ENCODE measurements around the gene ELF1. TPM values are rescaled to one million over a fixed set of nuclear protein-coding genes. Genes with fewer than 3 reads are reported as not detected.

Gene ELF1
- total and polyA plus RNA-seq, 9 donors: 28.5 to 53.2 (median 47.7) TPM

GRCh38 chr13:41015920-41016319 lies 3.2 kb downstream of the ELF1 start:
- H3K27ac ChIP-seq: no peak overlapping the region
- TF ChIP-seq, protein P1, sequence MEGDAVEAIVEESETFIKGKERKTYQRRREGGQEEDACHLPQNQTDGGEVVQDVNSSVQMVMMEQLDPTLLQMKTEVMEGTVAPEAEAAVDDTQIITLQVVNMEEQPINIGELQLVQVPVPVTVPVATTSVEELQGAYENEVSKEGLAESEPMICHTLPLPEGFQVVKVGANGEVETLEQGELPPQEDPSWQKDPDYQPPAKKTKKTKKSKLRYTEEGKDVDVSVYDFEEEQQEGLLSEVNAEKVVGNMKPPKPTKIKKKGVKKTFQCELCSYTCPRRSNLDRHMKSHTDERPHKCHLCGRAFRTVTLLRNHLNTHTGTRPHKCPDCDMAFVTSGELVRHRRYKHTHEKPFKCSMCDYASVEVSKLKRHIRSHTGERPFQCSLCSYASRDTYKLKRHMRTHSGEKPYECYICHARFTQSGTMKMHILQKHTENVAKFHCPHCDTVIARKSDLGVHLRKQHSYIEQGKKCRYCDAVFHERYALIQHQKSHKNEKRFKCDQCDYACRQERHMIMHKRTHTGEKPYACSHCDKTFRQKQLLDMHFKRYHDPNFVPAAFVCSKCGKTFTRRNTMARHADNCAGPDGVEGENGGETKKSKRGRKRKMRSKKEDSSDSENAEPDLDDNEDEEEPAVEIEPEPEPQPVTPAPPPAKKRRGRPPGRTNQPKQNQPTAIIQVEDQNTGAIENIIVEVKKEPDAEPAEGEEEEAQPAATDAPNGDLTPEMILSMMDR (IDR thresholded peaks at IDR 0.05): no peak
- TF ChIP-seq POLR2A (IDR thresholded peaks at IDR 0.05) (no peak), EP300 (IDR thresholded peaks at IDR 0.05) (no peak)
- H3K4me3 ChIP-seq: no peak overlapping the region
- peaks cover 1% of the 10 kb centered on the region for H3K4me1 ChIP-seq (ENCODE audit: insufficient read depth)
- no peaks in the 10 kb centered on the region for H3K36me3 ChIP-seq
- no peaks in the 10 kb centered on the region for H3K27me3 ChIP-seq
- intact Hi-C loops (cut with DNase I): no loop called here
- no peaks in the 10 kb centered on the region for H3K9me3 ChIP-seq
- WGBS, 3 donors: 89 to 93% (median 91%) methylated on average over 6 of the region's 6 CpGs
- no peak for DNase-seq

GRCh38 chr13:41013835-41014234 lies 5.3 kb downstream of the ELF1 start:
- intact Hi-C loops (cut with DNase I): no loop called here
- Histone ChIP-seq H3K36me3 (no peaks in the 10 kb centered on the region), H3K4me3 (no peak overlapping the region), H3K9me3 (no peaks in the 10 kb centered on the region), H3K27me3 (no peaks in the 10 kb centered on the region), H3K27ac (no peak overlapping the region), H3K4me1 (ENCODE audit: insufficient read depth) (no peaks in the 10 kb centered on the region)
- no peak for TF ChIP-seq EP300 (IDR thresholded peaks at IDR 0.05)
- TF ChIP-seq, protein P1 (IDR thresholded peaks at IDR 0.05): no peak
- TF ChIP-seq POLR2A (IDR thresholded peaks at IDR 0.05): no peak
- WGBS, 3 donors: 90 to 96% (median 94%) methylated on average over 2 of the region's 2 CpGs
- no peak for DNase-seq

GRCh38 chr13:41012536-41012935 lies 6.6 kb downstream of the ELF1 start:
- TF ChIP-seq, protein P1 (IDR thresholded peaks at IDR 0.05): no peak
- no peak for TF ChIP-seq EP300 (IDR thresholded peaks at IDR 0.05)
- TF ChIP-seq POLR2A (IDR thresholded peaks at IDR 0.05): no peak
- H3K4me3 ChIP-seq: no peak overlapping the region
- no peaks in the 10 kb centered on the region for H3K9me3 ChIP-seq
- H3K27ac ChIP-seq: no peak overlapping the region
- H3K27me3 ChIP-seq: no peaks in the 10 kb centered on the region
- no peaks in the 10 kb centered on the region for H3K36me3 ChIP-seq
- DNase-seq: no peak
- intact Hi-C loops (cut with DNase I): no loop called here
- WGBS, 3 donors: 74 to 96% (median 89%) methylated on average over 2 of the region's 2 CpGs
- H3K4me1 ChIP-seq (ENCODE audit: insufficient read depth): peaks cover 2% of the 10 kb centered on the region

DNA sequence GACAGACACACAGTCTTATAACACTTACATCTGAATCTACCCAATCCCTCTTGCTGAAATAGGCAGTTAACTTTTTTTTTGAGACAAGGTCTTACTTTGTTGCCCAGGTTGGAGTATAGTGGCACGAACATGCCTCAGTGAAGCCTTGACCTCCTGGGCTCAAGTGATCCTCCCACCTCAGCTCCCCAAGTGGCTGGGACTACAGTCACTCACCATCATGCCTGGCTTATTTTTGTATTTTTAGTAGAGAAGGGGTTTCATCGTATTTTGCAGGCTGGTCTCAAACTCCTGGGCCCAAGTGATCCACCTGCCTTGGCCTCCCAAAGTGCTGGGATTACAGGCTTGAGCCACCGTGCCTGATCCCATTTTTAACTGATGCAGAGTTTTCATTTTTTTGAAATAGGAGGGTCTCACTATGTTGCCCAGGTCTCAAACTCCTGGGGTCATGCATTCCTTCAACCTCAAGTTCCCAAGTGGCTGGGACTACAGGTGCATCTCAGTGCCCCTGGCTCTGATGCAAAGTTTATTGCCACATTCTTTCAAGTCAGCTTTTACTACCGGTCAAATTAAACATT lies 7.6 kb downstream of the ELF1 start:
- intact Hi-C loops (cut with DNase I): no loop called here
- TF ChIP-seq, protein P1 (IDR thresholded peaks at IDR 0.05): no peak
- TF ChIP-seq EP300 (IDR thresholded peaks at IDR 0.05) (no peak), POLR2A (IDR thresholded peaks at IDR 0.05) (no peak)
- H3K4me3 ChIP-seq: no peak overlapping the region
- H3K27me3 ChIP-seq: no peaks in the 10 kb centered on the region
- no peak overlapping the region for H3K27ac ChIP-seq
- H3K4me1 ChIP-seq (ENCODE audit: insufficient read depth): peaks cover 2% of the 10 kb centered on the region
- no peak for DNase-seq
- no peaks in the 10 kb centered on the region for H3K36me3 ChIP-seq
- 81 to 90% (median 89%) methylated on average over 4 of the region's 4 CpGs for WGBS, 3 donors
- no peaks in the 10 kb centered on the region for H3K9me3 ChIP-seq

Data from ovary (tissue), 9 donors.